GM20000 (cell line): ENCODE results near the gene SRMS.

ENCODE experiments used
- DNase-seq: peaks from one replicate; pipeline ENCODE4 v3.0.0; 2012; ENCODE audit warnings: low spot score
- CTCF ChIP-seq: IDR thresholded peaks from 2 replicates; pipeline ENCODE4 v1.5.1; 2012; ENCODE audit warnings: mild to moderate bottlenecking, control low read depth; ENCODE audit errors: extremely low read depth, missing control alignments

SRMS gene

DNA sequence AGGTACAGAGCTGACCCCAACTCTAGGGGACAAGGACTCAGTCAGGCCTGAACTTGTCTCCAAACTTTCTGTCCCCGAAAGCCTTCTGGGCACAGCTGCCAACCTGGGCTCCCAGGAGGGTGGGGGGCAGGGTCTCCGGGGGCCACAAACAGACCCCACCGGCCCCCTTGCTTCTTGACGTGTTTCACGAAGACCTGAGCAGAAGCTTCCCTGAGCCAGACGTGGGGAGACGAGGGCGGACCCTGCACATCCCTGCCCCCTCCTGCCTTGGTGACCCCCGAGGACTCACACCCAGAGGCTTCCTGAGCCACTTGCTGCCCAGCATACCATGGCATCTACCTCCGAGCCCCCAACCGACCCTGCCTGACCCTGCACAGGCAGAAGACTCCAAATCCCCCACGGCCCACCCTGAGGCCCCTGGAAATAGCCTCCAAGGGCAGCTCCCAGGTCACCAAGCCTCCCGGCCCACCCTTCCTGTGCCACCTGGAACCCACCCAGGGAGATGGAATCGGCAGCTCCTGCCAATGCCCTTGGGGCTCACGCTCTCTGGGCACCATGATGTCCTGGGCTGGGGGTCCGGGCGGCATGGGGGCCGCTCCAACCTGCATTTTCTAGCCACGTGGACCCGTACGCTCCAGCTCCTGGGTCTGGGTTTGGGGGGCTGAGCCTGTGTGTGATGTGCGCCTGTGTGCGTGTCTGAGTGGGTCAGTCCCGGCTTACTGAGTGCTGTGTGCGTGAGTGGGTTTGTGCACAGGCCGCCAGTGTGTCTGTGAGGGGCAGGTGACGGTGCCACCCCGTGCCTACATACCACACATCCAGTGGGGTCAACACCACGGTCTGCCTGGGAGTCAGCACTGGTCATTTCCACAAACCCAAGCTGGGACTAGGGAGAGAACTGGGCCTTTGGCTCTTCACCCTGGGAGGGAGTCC is 7.8 kb downstream of the SRMS start:
- DNase-seq, result no peak
- no peak for TF ChIP-seq CTCF

DNA sequence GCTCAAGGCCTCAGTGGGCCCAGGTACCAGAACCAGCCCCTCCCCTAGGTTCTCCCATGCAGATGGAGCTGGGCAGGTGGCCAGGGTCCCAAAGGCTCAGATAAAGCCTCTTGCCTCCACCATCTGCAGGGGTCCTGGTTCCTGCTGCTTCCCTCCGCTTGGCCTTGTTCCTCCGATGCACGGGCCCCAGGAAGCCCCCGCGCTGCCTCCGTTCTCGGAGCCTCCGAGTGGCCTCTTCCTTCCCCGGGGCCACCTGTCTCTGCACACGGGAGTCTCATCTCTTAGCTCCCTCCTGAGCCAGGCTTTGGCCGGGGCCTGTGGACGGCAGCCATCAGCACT is 8.5 kb downstream of the SRMS start:
- DNase-seq, result no peak
- TF ChIP-seq CTCF, result no peak

GRCh38 chr20:63538204-63539091 is 9.1 kb downstream of the SRMS start:
- no peak for DNase-seq

GRCh38 chr20:63537525-63538203 is 9.9 kb downstream of the SRMS start:
- peak; percentile 82 for TF ChIP-seq CTCF
- DNase-seq, result peak; percentile 100

More at GRCh38 chr20:63538204-63539091, 9.1 kb downstream of the SRMS start:
- TF ChIP-seq CTCF, result peak; percentile 34

GRCh38 chr20:63536997-63537524 is 10.5 kb downstream of the SRMS start, which contains the start of gene PTK6:
Gene PTK6, minus strand, starts transcription at chr20:63537376. Its CDS starts 62 bp downstream, at chr20:63537314.
- TF ChIP-seq CTCF, result no peak
- peak; percentile 83 for DNase-seq

- no peak for DNase-seq
- TF ChIP-seq CTCF, result no peak
These were observed 11.1 kb downstream of the SRMS start for GRCh38 chr20:63536241-63536977.
